HepG2 (cell line): ENCODE data around the gene SMIM21.

Source experiments
- CTCF ChIP-seq: sonication (generic); formaldehyde crosslinking; IDR thresholded peaks from 2 replicates; pipeline ENCODE4 v1.5.0; 2020; ENCODE audit warnings: mild to moderate bottlenecking, missing genetic modification reagents, moderate library complexity
- EED ChIP-seq: sonication (generic); formaldehyde crosslinking; IDR thresholded peaks from 2 replicates; pipeline ENCODE4 v1.5.0; 2020; ENCODE audit warnings: mild to moderate bottlenecking, missing genetic modification reagents
- FOXA3 ChIP-seq: IDR thresholded peaks from 2 replicates; pipeline ENCODE4 v1.6.1; 2016; ENCODE audit warnings: missing genetic modification reagents, missing compliant biosample characterization
- HMG20B ChIP-seq: conservative IDR thresholded peaks from 2 replicates; pipeline ENCODE4 v1.6.1; 2016; ENCODE audit warnings: missing genetic modification reagents, missing compliant biosample characterization
- PREB ChIP-seq: sonication (generic); formaldehyde crosslinking; IDR thresholded peaks from 2 replicates; pipeline ENCODE4 v1.4.0; 2020; ENCODE audit warnings: missing genetic modification reagents
- SMC3 ChIP-seq: IDR thresholded peaks from 2 replicates; pipeline ENCODE4 v1.6.1; 2011; ENCODE audit warnings: low read length, improper control_type of control experiment
- TAF1 ChIP-seq: sonication (generic); formaldehyde crosslinking; IDR thresholded peaks from 2 replicates; pipeline ENCODE4 v1.4.0; 2020; ENCODE audit warnings: missing genetic modification reagents

GRCh38 chr18:75464356-75464755 lies 36.9 kb upstream of the SMIM21 start:
- no peak for TF ChIP-seq EED (CRISPR knock-in tag)
- TF ChIP-seq SMC3, result no peak
- no peak for TF ChIP-seq TAF1
- TF ChIP-seq PREB (CRISPR knock-in tag), result no peak
- TF ChIP-seq FOXA3, result no peak
- no peak for TF ChIP-seq CTCF (CRISPR knock-in tag)
- no peak for TF ChIP-seq HMG20B (CRISPR knock-in tag)
